Right renal cortex interstitium (tissue), 3 donors: ENCODE results near the gene NSF. TPM values are rescaled to one million over a fixed set of nuclear protein-coding genes. Genes with fewer than 3 reads are reported as not detected.
"Not testable (repeated sequence)": the region's sequence is repeated elsewhere in the genome, so short reads cannot be mapped to it uniquely, and the experiment has no call there.

Experiments used
- DNase-seq, 3 donors: peaks; one replicate each; pipeline ENCODE4 v3.0.0-alpha.2; 2013; ENCODE audit warnings: low read depth in 3 of 3, low spot score in 2 of 3
- polyA plus RNA-seq, 3 donors: library from polyadenylated mRNA; unstranded; fragments of 120-200 nt; gene quantifications; one replicate each; pipeline ENCODE4 v1.2.1, GENCODE V29; 2013; ENCODE audit not compliant: insufficient read length in 3 of 3

Gene NSF
- polyA plus RNA-seq: 10 to 100 TPM; 36.8 to 41.0 (median 40.8) TPM

GRCh38 chr17:46590157-46591146 lies at the start of gene NSF:
NSF (plus strand) TSS chr17:46590669; CDS start chr17:46590776, 107 bp downstream.
- DNase-seq: not testable (repeated sequence)

GRCh38 chr17:46548607-46549006 lies 41.9 kb upstream of the NSF start:
- not testable (repeated sequence) for DNase-seq

GRCh38 chr17:46559155-46559554 lies 31.3 kb upstream of the NSF start:
- not testable (repeated sequence) for DNase-seq

- not testable (repeated sequence) for DNase-seq
These were observed 30.4 kb upstream of the NSF start for GRCh38 chr17:46560048-46560447.

GRCh38 chr17:46566284-46566683 lies 24.2 kb upstream of the NSF start:
- DNase-seq: not testable (repeated sequence)

- DNase-seq: not testable (repeated sequence)
These were observed 23.5 kb upstream of the NSF start for GRCh38 chr17:46566980-46567379.

GRCh38 chr17:46571796-46572195 lies 18.7 kb upstream of the NSF start:
- DNase-seq: not testable (repeated sequence)

GRCh38 chr17:46579083-46580075 lies 11.1 kb upstream of the NSF start, which contains the start of gene ARL17A:
ARL17A (minus strand) TSS chr17:46579691; CDS start chr17:46576322, 3,369 bp downstream.
- DNase-seq: not testable (repeated sequence)

GRCh38 chr17:46580082-46580481 lies 10.4 kb upstream of the NSF start:
- not testable (repeated sequence) for DNase-seq

GRCh38 chr17:46585444-46585843 lies 5.0 kb upstream of the NSF start:
- DNase-seq: not testable (repeated sequence)

GRCh38 chr17:46591332-46591731 lies 863 bp downstream of the NSF start:
- DNase-seq: not testable (repeated sequence)

GRCh38 chr17:46598344-46598931 lies 8.0 kb downstream of the NSF start:
- not testable (repeated sequence) for DNase-seq

GRCh38 chr17:46600767-46601166 lies 10.3 kb downstream of the NSF start:
- not testable (repeated sequence) for DNase-seq

- not testable (repeated sequence) for DNase-seq
These were observed 12.7 kb downstream of the NSF start for GRCh38 chr17:46603125-46603524.

GRCh38 chr17:46611304-46611703 lies 20.8 kb downstream of the NSF start:
- not testable (repeated sequence) for DNase-seq

- DNase-seq: not testable (repeated sequence)
These were observed 23.4 kb downstream of the NSF start for GRCh38 chr17:46613876-46614275.

GRCh38 chr17:46617121-46617520 lies 26.7 kb downstream of the NSF start:
- not testable (repeated sequence) for DNase-seq

GRCh38 chr17:46618975-46619374 lies 28.5 kb downstream of the NSF start:
- not testable (repeated sequence) for DNase-seq

- DNase-seq: not testable (repeated sequence)
These were observed 33.3 kb downstream of the NSF start for GRCh38 chr17:46623790-46624189.

GRCh38 chr17:46624726-46625125 lies 34.3 kb downstream of the NSF start:
- not testable (repeated sequence) for DNase-seq
